ENCODE results near the gene HS3ST5. TPM values are rescaled to one million over a fixed set of nuclear protein-coding genes. Genes with fewer than 3 reads are reported as not detected.
"Not testable (repeated sequence)": the region's sequence is repeated elsewhere in the genome, so short reads cannot be mapped to it uniquely, and the experiment has no call there.

HS3ST5 gene
- total and polyA plus RNA-seq, 8 donors = 0.08 to 0.26 (median 0.11) TPM; not detected in 4

DNA sequence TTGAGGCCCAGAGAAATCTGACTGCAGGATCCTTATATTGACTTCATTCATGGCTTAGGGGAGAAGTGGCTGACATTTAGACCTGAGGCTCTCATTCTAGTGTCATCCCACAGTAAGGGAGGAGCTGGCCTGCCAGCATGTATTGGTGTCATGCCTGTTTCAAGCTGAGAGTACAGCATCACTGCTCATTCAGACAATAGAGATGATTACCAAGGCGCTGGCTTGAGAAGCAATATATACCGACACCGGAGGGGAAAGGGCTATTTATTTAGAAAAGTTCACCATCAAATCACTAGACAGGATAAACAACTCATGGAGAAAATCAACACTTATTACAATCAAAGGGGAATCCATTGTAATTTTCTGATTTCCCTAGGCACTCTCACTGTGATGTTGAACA lies 287.5 kb downstream of the HS3ST5 start:
- no peak for ATAC-seq
- H3K4me3 ChIP-seq = no peak overlapping the region
- 85 to 90% methylated on average over 3 of the region's 3 CpGs for WGBS, 2 donors
- H3K27ac ChIP-seq = no peak overlapping the region
- no peaks in the 10 kb centered on the region for H3K27me3 ChIP-seq
- H3K9me3 ChIP-seq = no peaks in the 10 kb centered on the region
- H3K4me1 ChIP-seq = no peaks in the 10 kb centered on the region
- FAIRE-seq = no peak
- H3K36me3 ChIP-seq = no peaks in the 10 kb centered on the region
- TF ChIP-seq, protein P1, sequence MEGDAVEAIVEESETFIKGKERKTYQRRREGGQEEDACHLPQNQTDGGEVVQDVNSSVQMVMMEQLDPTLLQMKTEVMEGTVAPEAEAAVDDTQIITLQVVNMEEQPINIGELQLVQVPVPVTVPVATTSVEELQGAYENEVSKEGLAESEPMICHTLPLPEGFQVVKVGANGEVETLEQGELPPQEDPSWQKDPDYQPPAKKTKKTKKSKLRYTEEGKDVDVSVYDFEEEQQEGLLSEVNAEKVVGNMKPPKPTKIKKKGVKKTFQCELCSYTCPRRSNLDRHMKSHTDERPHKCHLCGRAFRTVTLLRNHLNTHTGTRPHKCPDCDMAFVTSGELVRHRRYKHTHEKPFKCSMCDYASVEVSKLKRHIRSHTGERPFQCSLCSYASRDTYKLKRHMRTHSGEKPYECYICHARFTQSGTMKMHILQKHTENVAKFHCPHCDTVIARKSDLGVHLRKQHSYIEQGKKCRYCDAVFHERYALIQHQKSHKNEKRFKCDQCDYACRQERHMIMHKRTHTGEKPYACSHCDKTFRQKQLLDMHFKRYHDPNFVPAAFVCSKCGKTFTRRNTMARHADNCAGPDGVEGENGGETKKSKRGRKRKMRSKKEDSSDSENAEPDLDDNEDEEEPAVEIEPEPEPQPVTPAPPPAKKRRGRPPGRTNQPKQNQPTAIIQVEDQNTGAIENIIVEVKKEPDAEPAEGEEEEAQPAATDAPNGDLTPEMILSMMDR (IDR thresholded peaks at IDR 0.05) = no peak
- no peak for DNase-seq
- intact Hi-C loops (cut with DNase I) = no loop called here

DNA sequence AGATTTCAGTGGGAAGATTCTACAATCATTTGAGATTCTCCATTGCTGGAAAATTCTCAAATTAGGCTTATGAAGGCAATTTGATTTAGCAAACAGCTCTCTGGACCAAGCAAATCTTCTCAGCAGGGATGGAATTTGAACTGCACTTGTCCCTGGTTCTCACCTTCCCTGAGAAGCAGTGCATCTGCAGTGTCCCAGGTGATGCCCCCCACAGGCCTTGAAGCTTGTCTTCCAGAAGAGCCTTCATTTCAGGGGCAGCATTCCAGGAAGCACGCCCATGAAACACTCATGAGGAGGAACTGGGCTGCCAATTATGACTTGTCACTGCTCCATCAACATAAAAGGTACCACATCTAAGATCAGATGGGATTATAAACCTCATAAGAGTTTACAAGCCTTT lies 289.0 kb downstream of the HS3ST5 start:
- Histone ChIP-seq H3K9me3 (no peaks in the 10 kb centered on the region), H3K4me3 (no peak overlapping the region), H3K27ac (no peak overlapping the region), H3K4me1 (no peaks in the 10 kb centered on the region), H3K27me3 (no peaks in the 10 kb centered on the region), H3K36me3 (no peaks in the 10 kb centered on the region)
- ATAC-seq (no peak), DNase-seq (no peak), FAIRE-seq (no peak)
- 49 to 62% methylated on average over 1 of the region's 1 CpG for whole genome bisulfite sequencing, 2 donors
- TF ChIP-seq, protein P1 (IDR thresholded peaks at IDR 0.05) = no peak
- intact Hi-C loops (cut with DNase I) = no loop called here

DNA sequence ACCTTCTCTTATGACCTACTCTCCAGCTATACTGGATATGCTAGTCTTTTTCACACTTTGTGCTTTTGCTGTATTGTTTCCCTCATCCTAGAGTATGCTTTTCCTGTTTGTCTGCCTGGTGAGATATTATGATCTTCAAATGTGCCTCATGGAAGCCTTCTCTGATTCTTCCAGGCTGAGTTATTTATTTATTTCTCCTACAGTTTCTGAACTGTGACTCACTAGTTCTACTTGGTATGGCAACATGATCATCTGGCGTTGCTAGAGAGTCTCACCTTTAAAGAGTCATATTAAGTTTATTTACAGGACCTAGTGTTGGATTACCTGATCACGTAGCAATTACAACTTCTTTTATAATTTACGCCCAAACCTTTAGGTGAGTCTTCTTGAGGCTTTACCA lies 290.7 kb downstream of the HS3ST5 start:
- H3K9me3 ChIP-seq = no peaks in the 10 kb centered on the region
- no peak overlapping the region for H3K4me3 ChIP-seq
- DNase-seq = no peak
- H3K27me3 ChIP-seq = no peaks in the 10 kb centered on the region
- TF ChIP-seq, protein P1 (IDR thresholded peaks at IDR 0.05) = no peak
- no peak overlapping the region for H3K27ac ChIP-seq
- intact Hi-C loops (cut with DNase I) = no loop called here
- H3K36me3 ChIP-seq = no peaks in the 10 kb centered on the region
- FAIRE-seq = no peak
- ATAC-seq = no peak
- no peaks in the 10 kb centered on the region for H3K4me1 ChIP-seq
- WGBS, 2 donors = 86 to 90% methylated on average over 3 of the region's 3 CpGs

- FAIRE-seq = no peak
- TF ChIP-seq, protein P1 (IDR thresholded peaks at IDR 0.05) = no peak
- Histone ChIP-seq H3K9me3 (no peaks in the 10 kb centered on the region), H3K27me3 (no peaks in the 10 kb centered on the region), H3K4me1 (no peaks in the 10 kb centered on the region), H3K36me3 (no peaks in the 10 kb centered on the region), H3K27ac (no peak overlapping the region), H3K4me3 (no peak overlapping the region)
- no peak for ATAC-seq
- 78 to 88% methylated on average over 1 of the region's 1 CpG for WGBS, 2 donors
- no peak for DNase-seq
- intact Hi-C loops (cut with DNase I) = no loop called here
These were observed 291.8 kb downstream of the HS3ST5 start for GRCh38 chr6:114051031-114051430.

- 84 to 87% methylated on average over 2 of the region's 2 CpGs for WGBS, 2 donors
- TF ChIP-seq, protein P1 (IDR thresholded peaks at IDR 0.05) = no peak
- ATAC-seq (no peak), FAIRE-seq (no peak), DNase-seq (no peak)
- no peaks in the 10 kb centered on the region for H3K4me1 ChIP-seq
- no peak overlapping the region for H3K27ac ChIP-seq
- no peaks in the 10 kb centered on the region for H3K9me3 ChIP-seq
- H3K27me3 ChIP-seq = no peaks in the 10 kb centered on the region
- no peaks in the 10 kb centered on the region for H3K36me3 ChIP-seq
- no peak overlapping the region for H3K4me3 ChIP-seq
- intact Hi-C loops (cut with DNase I) = no loop called here
These were observed 293.4 kb downstream of the HS3ST5 start for GRCh38 chr6:114049367-114049966.

- DNase-seq; H3K36me3 ChIP-seq; H3K27ac ChIP-seq; H3K27me3 ChIP-seq; intact Hi-C loops (cut with DNase I); H3K9me3 ChIP-seq; FAIRE-seq; ATAC-seq; H3K4me1 ChIP-seq; H3K4me3 ChIP-seq: not testable (repeated sequence)
- WGBS, 2 donors = 83 to 99% methylated on average over 5 of the region's 5 CpGs
These were observed 298.3 kb downstream of the HS3ST5 start for GRCh38 chr6:114044566-114044965.
